CD4-positive, alpha-beta T cell treated with Interferon alpha-2 for 1 hour (primary cell): ENCODE data around the gene SPEN.

ENCODE experiments used
- DNase-seq, 2 donors: peaks; one replicate each; pipeline ENCODE4 v3.0.0-alpha.2; 2020 to 2022

SPEN gene

GRCh38 chr1:15939181-15940109 is 91.9 kb downstream of the SPEN start:
- DNase-seq = no peak

DNA sequence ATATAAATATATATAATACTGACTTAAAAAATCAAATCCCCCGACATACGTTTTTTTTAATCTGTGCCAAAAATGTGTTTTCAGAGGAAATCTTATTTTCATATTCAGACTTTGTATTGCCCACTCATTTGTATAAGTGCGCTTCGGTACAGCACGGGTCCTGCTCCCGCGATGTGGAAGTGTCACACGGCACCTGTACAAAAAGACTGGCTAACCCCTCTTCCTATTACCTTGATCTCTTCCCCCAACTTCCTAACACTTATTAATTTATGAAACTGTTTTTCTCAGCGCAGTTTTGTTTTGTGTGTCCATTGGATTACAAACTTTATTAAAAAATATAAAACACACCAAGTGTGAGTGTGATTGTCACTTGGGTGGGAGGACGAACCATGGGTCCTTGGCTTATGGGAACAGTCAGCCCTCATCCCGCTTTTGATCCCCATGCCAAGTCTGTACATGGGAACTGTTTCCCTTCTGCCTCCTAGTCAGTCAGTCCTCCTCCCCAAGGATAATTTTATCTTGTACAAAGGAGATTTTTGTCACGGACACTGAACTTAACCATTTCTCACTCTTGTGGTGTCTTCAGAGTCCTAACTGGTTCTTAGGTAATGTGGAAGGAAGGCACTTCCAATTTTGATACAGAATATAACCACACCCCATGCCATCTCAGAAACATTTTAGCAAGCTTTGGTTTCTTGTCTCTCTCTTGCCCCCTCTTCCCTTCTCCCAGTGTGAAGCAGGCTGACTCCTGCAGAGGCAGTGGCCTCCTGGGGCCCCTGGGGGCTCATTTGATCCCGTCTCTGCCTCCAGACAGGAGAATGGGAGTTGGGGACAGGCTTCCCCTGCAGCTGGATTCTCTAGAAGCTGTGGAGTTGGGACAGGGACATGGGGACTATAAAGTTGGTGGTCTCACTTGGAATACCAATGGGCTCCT is 92.9 kb downstream of the SPEN start:
- DNase-seq = no peak

DNA sequence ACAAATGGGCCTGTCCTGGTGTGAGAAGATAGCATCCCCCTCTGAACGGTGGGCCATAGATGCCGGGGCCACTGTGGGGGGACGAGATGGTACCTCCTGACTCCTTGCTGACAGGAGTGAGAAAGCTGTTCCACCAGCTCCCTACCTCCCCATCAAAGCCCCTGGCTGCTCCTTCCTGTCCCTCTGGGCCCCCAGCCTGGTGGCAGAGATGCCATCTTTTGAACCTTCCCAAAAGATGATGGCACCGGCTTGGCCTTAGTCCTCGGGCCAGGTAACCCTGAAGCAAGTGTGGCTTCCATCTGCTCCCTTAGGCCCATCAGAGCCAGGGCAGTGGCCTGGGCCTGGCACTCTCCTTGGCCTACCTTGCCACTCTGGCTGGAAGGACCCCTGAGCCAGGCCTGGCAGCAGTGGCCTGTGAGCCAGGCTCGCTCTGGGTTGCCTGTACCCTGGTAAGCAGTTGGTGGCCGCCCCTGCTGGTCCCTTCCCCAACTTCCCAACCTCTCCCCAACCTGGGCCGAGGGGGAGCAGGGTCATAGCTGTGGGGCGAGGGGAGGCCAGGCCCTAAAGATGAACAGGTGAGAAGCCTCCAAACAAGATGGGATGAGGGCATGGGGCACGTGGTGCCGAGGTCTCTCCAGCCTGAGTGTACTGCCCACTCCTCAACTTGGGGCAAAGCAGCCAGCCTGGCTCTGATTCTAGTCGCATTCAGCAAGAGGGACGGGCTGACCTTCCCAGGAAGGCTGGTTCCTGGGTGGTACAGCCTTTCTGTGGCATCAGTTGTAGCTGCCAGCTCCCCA is 93.7 kb downstream of the SPEN start:
- no peak for DNase-seq

- DNase-seq = no peak
Observed at GRCh38 chr1:15941899-15942660, 94.6 kb downstream of the SPEN start.

GRCh38 chr1:15942661-15943327 is 95.3 kb downstream of the SPEN start:
- no peak for DNase-seq

DNA sequence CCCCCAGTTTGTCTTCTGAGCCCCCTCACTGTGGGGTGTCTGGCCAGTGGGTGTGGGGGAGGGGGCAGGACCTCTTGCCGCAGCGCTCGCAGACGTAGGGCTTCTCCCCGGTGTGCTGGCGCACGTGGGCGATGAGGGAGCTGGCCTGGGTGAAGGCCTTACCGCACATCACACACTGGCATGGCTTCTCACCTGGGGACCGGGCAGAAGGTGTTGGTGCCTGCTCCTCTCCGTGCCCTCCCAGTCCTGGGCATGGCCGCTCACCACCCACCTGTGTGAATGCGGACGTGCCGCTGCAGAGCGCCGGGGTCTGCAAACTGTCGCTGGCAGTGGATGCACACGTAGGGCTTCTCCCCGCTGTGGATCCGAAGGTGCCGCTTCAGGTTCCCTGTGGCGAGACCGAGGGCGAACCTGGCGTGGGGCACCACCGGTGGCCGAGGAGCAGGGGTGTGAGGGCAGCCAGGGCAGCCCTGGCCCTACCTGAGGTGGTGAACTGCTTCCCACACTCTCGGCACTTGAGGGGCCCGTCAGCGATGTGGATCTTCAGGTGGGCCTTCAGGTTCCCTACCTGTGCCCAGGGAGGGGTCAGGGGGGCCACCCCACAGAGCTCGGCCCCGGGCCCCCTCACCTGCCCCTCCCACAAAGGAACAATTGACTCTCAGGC is 96.0 kb downstream of the SPEN start:
- DNase-seq = no peak

GRCh38 chr1:15943992-15944307 is 96.4 kb downstream of the SPEN start:
- no peak for DNase-seq

DNA sequence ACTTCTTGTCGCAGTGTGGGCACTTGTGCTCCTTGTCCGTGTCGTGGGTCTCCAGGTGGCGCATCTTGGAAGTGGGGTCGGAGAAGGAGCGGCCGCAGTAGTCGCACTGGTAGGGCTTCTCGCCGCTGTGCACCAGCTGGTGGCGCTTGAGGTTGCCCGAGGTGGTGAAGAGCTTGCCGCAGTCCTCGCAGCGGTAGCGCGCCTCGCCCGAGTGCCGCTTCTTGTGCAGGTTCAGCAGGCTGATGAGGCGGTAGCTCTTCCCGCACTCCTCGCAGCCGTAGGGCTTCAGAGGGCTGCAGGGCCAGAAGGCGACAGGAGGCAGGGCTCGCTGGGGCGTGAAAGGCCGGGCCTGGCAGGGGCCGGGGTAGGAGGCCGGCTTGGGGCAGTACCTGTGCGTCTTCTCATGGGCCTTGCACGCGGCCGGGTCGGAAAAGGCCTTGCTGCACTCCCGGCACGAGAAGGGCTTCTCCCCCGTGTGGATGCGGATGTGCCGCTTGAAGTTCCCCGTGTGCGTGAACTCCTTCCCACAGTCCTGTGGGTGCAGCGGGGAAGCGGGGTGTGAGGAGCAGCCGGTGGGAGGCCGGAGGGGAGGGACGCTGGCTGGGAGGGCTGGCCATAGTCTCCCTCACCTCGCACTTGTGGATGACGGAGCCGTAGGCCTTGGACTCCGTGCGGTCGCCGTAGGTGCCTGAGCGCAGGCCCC is 97.0 kb downstream of the SPEN start:
- DNase-seq = no peak

DNA sequence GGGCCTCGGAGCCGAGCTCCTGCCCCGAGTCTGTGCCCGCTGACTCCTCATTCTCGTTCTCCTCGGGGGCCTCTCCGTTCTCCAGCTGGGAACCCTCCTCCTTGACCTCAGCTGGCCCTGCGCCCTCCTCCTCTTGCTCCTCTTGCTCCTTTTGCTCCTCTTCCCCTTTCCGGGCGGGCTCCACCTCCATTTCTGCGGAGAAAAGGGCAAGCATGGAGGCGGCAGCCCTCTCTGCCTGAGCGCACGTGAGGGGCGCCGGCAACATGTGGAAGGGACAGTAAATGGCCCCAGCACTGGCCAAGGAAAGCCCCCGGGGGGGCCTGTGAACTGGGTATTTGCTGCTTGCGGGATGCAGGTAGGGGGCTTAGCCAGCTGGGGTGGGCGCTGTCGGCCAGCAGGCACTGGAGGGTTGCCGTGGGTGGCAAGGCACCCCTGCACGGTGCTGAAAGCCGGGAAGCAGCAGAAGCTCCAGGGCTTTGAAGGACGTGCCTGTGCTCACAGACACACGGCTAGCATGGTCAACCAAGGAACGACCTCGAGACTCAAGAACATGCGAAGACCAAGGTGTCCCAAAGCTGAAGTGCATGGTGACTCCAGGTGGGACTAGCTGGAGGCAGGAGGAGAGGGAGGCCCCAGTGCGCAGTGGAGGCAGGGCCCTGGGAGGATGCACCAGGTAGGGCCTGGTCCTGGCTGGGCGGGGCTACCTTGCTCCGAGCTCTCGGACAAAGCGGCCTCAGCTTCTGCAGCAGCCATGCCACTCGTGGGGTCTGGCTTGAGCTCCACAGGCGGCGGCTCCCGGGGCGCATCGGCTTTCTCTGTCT is 97.7 kb downstream of the SPEN start:
- DNase-seq = no peak

GRCh38 chr1:15945832-15946448 is 98.4 kb downstream of the SPEN start:
- DNase-seq = no peak

DNA sequence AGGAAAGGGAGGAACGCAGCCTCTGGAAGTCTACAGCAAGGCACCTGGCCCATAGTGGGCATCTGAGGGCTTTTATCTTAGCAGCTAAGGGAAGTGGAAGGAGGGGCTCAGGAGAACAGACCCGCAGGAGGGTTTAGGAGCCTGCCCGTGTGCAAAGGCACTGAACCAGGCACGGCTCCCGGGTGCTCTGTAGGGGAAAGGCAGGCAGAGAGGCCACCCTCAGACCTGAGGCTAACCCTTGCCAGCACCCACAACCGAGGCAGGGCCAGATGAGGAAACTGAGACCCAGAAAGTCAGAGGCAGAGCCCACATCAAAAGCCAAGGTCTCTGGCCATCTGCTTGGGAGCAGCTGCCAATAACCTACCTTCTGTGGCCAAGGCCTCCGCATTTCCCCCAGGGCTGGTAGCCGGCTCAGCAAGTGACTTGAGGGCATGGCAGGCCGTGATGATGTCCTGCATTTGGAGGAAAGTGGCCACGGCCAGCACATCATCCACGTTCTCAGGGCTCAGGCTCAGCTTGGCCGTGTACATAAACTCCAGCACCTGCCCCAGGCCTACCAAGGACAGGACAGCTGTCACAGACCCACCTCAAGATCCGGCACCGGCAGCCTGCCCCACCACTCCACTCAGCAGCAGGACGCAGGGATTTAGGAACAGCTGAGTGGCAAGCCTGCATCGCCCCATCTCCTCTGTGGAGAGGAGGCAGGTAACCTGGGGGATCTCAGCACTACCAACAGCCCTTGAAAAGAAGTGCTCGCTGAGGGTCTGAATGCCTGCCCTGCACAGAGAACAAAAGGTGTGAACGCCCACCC is 99.3 kb downstream of the SPEN start:
- no peak for DNase-seq

DNA sequence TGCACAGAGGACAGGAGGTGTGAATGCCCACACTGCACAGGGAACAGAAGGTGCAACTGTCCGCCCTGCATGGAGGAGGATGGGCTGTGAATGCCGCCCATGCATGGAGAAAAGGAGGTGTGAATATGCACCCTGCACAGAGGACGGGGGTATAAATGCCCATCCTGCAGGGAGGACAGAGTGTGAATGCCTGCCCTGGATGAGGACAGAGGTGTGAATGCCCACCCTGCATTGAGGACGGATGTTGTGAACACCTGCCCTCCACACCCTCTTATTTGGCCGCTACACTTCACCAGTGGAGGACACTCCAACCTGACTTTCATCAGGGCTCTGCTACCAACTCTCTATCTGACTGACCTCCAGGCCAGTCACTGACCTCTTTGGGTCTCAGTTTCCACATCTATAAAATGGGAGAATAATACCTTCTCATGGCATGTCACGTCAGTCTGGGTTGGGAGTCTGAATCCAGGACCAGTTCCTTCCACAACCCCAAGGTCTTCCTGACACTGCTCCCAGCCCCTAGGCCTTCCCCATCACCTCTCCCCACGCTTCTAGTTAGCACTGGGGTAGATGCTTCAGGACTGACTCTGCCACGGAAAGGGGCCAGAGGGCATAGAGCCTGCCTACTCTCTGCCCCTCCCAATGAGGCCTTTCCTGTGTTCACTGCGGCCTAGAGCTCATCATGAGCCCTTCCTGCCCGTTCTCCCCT is 100.0 kb downstream of the SPEN start:
- DNase-seq = peak in 1 of 2 donors; percentile 22

DNA sequence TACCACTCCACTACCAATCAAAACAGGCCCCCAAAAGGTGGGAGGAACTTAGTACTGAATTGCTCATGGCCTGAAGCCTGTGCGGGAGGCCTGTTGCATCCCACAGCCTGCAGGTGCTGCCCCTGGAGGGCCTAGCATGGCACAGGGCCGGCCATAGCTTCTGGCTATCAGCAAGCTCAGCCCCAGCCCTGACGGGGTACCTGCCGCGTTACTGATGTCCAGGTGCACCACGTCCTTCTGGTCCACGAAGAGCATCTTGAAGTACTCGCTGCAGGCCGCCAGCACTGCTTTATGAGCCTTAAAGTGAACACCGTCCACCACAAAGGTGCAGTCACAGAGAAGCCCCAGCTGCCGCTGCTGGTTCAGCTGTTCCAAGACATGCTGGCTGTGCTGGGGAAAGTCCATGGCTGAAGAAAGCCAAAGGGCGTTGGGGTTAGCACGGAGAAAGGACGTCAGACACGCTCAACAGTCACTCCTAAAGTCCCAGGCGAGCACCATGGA is 100.6 kb downstream of the SPEN start:
- no peak for DNase-seq

GRCh38 chr1:15948595-15949452 is 101.3 kb downstream of the SPEN start:
- no peak for DNase-seq

DNA sequence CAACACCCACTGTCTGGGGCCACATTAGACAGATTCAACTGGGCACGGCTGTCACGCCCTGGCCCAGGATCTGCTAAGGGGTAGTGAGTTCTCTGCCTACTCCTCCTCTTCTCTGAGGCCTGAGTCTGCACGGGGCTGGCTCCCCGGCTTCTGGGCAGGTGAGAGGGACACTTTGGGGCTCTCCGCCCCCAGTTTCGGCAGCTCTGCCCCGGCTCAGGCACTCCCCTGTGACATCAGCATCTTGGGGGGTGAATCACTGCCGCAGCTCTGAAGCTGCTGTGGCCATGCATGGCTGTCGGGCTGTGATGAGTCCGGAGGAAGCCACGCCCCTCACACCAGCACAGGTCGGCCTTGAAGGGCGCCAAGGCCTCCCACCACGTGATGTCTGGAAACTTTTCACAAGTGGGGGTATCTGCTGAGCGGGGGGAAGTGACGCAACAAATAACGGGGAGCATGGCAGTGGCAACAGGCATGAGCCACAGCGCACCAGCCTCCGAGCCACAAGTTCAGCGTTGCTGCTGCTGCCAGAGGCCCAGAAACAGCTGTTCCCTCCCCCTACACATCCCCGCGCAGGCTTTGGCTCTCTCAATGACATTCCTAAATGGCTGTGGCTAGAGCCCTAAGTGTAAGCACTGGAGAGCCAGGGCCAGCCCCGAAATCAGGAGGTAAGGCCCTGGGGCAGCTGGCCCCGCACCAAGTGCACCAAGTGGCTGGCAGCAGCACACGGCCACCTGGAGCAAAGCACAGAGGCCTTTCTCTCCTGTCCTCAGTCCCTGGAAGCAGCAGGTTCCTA is 102.1 kb downstream of the SPEN start:
- peak; percentile 94 to 96 for DNase-seq
